Dermis blood vessel endothelial cell (primary cell): ENCODE measurements around the gene COL18A1. TPM values are rescaled to one million over a fixed set of nuclear protein-coding genes. Genes with fewer than 3 reads are reported as not detected.
A peak's percentile ranks its signal among the peaks of the same experiment; 100 is the strongest.

Experiments used
- DNase-seq: peaks from one replicate; pipeline ENCODE4 v3.0.0; 2010
- total RNA-seq: library from RNA; depleted of rRNA; stranded (reverse); fragments of >200 nt; gene quantifications from 2 replicates; pipeline ENCODE4 v1.2.3, GENCODE V29; 2014

The COL18A1 gene
- total RNA-seq, 1 donor from 2014 or later: 309 TPM

- peak; percentile 83 for DNase-seq
Observed at GRCh38 chr21:45470773-45471524, 66.0 kb downstream of the COL18A1 start.

GRCh38 chr21:45471525-45472221 is 66.7 kb downstream of the COL18A1 start:
- DNase-seq: peak; percentile 59

DNA sequence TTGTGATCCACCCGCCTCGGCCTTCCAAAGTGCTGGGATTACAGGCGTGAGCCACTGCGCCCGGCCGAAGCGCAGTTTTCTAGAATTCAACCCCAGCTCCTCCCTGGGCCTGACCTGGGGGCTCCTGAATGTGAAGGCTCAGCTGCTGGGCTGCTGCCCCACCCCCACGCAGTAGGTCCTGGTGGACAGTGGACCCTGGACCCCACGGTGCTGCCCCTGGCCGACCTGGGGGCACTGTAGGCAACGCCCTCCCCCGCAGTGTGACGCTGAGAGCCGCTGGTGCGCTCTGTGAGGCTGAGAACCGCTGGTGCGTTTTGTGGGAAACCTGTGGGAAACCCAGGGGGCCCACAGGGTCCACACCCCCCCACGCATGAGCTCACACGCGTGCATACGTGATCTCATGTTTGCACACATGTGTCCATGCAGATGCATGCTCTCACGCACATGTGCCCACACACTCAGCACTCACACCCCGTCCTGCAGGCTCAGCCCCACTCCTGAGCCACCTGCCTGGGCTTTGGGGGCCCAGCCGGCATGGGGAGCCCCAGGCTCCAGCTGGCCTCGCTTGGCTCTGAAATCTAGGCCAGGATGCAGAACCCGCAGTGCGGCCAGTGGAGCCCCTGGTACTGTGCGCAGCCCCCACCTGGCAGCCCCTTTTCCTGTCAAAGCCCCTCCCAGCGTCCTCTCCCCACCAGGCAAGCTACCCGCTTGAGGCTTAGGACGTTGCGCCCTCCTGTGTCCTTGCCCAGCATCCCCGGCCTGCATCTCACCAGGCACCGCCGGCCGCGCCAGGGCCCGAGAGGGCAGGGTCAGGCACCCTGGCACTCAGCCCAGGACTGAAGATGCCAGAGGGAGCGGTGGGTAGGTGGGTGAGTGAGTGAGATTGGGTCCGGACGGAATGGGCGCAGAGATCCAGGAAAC is 67.7 kb downstream of the COL18A1 start:
- no peak for DNase-seq

- DNase-seq: no peak
Observed at GRCh38 chr21:45473496-45474322, 68.7 kb downstream of the COL18A1 start.

GRCh38 chr21:45474323-45474950 is 69.5 kb downstream of the COL18A1 start:
- DNase-seq: no peak

GRCh38 chr21:45475004-45475685 is 70.2 kb downstream of the COL18A1 start:
- no peak for DNase-seq

DNA sequence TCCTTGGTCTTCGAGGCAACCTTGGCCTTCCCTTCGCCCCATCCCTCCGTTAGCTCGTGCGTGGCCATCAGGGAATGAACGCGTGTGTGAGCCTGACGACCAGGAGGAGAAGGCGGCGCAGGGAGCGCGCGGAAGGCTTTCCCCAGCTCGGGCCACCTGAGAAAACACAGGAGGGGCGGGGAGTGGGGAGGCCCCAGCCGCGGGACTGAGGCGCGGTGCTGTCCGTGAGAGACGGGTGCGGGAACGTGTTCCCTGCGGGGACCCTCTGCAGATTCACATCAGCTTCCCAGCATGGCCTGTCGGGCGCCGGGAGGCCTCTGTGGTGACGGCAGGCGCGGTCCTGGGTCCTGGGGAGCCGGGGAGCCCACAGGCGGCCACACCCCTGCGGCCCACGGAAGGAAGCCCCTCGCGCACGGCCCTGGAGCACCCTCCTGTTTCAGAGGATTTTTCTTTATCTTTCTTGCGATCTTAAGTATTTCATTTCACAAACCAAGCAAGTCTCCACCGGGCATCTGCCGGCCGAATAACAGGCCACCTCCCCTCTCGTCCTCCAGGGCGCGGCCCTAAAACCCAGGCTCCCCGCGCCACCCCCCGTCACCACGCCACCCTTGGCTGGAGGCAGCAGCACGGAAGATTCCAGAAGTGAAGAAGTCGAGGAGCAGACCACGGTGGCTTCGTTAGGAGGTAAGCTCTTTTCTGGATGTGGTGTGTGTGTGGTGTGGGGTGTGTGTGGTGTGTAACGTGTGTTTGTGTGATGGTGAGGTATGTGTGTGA is 71.0 kb downstream of the COL18A1 start:
- no peak for DNase-seq

DNA sequence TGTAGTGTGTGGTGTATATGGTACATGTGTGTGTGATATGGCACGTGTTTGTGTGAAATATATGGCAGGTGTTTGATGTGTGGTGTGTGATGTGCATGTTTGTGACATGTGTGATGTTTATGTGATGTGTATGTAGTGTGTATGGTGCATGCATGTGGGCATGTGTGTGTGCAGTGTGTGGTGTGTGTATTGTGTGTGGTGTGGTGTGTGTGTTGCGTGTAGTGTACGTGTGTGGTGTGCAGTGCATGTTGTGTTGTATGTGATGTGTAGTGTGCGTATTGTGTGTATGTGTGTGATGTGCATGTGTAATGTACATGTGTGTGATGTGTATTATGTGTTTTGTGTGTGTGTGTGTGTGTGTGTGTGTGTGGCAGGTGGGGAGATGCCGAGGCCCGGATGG is 71.6 kb downstream of the COL18A1 start:
- no peak for DNase-seq

DNA sequence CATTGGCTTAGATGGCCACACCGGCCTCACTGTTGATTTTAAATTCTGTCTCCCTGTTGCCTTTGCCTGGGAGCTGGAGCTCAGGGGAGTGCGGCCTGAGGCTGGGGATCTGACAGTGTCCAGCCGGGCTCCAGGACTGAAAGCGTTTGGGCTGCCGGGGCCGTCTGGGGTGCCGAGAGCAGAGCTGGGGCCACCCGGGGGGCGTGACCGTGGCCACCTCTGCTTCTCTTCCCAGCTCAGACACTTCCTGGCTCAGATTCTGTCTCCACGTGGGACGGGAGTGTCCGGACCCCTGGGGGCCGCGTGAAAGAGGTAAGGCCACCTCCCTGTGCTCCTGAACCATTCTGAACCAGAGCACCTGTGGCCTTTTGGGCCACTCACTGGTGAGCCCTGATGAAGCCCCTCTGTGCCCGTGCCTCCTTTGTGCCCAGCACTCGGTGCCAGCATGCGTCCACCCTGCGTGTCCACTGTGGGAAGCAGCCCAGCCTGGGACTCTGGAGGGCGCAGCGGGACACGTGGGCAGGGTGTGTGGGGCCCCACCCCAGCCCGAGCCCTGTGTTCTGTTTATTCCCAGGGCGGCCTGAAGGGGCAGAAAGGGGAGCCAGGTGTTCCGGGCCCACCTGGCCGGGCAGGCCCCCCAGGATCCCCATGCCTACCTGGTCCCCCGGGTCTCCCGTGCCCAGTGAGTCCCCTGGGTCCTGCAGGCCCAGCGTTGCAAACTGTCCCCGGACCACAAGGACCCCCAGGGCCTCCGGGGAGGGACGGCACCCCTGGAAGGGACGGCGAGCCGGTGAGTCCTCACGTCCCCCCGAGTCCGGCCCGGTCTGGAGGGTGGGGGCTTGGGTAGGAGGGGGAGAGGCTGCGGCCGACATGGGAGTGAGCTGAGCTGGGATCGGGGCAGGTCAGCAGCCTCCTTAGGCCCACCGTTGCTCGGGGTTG is 72.5 kb downstream of the COL18A1 start:
- DNase-seq: no peak

- peak; percentile 78 for DNase-seq
Observed at GRCh38 chr21:45478115-45478801, 73.3 kb downstream of the COL18A1 start.

GRCh38 chr21:45478816-45479669 is 74.1 kb downstream of the COL18A1 start:
- no peak for DNase-seq

DNA sequence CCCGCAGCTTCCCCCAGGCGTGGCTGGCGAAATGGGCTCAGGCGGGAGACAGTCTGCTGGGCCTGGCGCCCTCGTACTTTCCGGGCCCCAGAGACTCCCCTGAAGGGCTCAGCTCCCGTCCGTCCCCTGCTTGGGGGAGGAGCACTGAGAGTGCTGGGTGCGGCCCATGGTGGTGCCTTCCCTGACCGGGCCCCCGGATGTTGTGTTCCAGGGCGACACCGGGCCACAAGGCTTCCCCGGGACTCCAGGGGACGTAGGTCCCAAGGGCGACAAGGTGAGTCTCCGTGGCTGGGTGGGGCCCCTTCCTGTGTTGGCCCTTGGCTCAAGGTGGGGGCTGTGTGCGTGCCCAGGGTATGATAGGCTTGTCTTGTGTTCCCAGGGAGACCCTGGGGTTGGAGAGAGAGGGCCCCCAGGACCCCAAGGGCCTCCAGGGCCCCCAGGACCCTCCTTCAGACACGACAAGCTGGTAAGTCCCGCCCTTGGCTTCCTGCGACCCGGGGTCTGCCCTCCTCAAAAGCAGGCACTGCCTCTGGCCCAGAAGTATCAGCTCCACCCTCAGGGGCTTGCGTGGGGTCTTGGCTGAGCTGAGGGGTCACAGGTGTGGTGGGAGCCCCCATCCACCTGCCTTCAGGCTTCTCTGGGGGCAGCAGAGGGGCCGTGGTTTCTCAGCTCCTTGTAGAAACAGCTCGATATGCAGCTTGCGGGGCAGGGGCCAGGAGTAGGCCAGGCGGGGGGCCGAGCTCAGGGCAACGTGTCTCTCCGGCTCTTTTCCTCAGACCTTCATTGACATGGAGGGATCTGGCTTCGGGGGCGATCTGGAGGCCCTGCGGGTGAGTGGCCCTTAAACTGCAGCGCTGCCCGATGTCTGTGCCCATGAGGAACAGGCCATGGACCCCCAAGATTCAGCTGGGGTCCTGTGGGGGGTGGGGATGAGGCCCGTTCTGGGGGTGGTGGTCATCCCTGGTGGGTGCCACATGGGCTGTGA is 75.0 kb downstream of the COL18A1 start:
- DNase-seq: no peak

GRCh38 chr21:45480701-45481500 is 75.9 kb downstream of the COL18A1 start:
- no peak for DNase-seq

DNA sequence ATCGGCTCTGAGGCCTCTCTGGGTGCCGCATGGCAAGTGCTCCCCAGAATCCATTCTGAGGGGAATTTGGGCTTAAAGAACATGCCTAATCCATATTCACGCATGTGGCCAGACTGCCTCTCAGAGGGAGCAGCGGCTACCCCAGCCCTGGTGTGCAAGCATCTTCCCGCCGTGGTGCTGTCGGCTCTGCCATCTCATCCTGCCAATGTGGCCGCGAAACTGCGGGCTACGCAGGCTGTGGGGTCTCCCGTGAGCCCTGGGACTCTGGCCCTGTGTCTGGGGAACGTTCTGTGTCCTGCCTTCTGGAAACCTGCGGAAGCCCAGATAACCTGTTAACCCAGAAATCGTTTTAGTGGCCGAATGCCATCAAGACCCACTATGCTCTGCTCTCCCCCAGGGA is 76.6 kb downstream of the COL18A1 start:
- DNase-seq: no peak
